ENCODE measurements around the gene MED13L. TPM values are rescaled to one million over a fixed set of nuclear protein-coding genes. Genes with fewer than 3 reads are reported as not detected.

MED13L gene
- total RNA-seq, 1 experiment from 2014 or later, result 89.0 TPM

- BruUV-seq (replicated peaks), result no TSS peak
- Mint-ChIP-seq H3K4me1 (ENCODE audit: low read depth, unreplicated experiment) (no peaks in the 10 kb centered on the region), H3K9me3 (ENCODE audit: low read depth, unreplicated experiment) (no peaks in the 10 kb centered on the region), H3K36me3 (ENCODE audit: insufficient read depth, unreplicated experiment) (no peaks in the 10 kb centered on the region), H3K27me3 (ENCODE audit: unreplicated experiment) (no peaks in the 10 kb centered on the region), H3K27ac (ENCODE audit: unreplicated experiment) (no peak overlapping the region), H3K4me3 (ENCODE audit: low read depth, unreplicated experiment) (no peak overlapping the region)
- DNase-seq, result no peak
- intact Hi-C loops (cut with micrococcal nuclease; ENCODE audit: unreplicated experiment), result no loop called here
- no peak for TF ChIP-seq CTCF (IDR thresholded peaks at IDR 0.05; ENCODE audit: unreplicated experiment)
- CTCF ChIA-PET, result no interaction called here
These were observed 97.0 kb downstream of the MED13L start for GRCh38 chr12:116180448-116180847.

- Mint-ChIP-seq H3K4me1 (ENCODE audit: low read depth, unreplicated experiment) (no peaks in the 10 kb centered on the region), H3K9me3 (ENCODE audit: low read depth, unreplicated experiment) (no peaks in the 10 kb centered on the region), H3K27ac (ENCODE audit: unreplicated experiment) (no peak overlapping the region), H3K27me3 (ENCODE audit: unreplicated experiment) (no peaks in the 10 kb centered on the region), H3K36me3 (ENCODE audit: insufficient read depth, unreplicated experiment) (no peaks in the 10 kb centered on the region), H3K4me3 (ENCODE audit: low read depth, unreplicated experiment) (no peak overlapping the region)
- DNase-seq, result no peak
- CTCF ChIA-PET, result interaction anchor here (0.5 kb wide), 1 partner anchor 91 kb away, joined by 8 read pairs; no protein-coding TSS in a partner anchor
- BruUV-seq (replicated peaks), result no TSS peak
- no peak for TF ChIP-seq CTCF (IDR thresholded peaks at IDR 0.05; ENCODE audit: unreplicated experiment)
- intact Hi-C loops (cut with micrococcal nuclease; ENCODE audit: unreplicated experiment), result no loop called here
These were observed 98.1 kb downstream of the MED13L start for GRCh38 chr12:116179384-116179783.

- Mint-ChIP-seq H3K9me3 (ENCODE audit: low read depth, unreplicated experiment) (no peaks in the 10 kb centered on the region), H3K36me3 (ENCODE audit: insufficient read depth, unreplicated experiment) (no peaks in the 10 kb centered on the region), H3K4me3 (ENCODE audit: low read depth, unreplicated experiment) (no peak overlapping the region), H3K4me1 (ENCODE audit: low read depth, unreplicated experiment) (peaks cover 8% of the 10 kb centered on the region), H3K27me3 (ENCODE audit: unreplicated experiment) (no peaks in the 10 kb centered on the region), H3K27ac (ENCODE audit: unreplicated experiment) (no peak overlapping the region)
- CTCF ChIA-PET, result no interaction called here
- intact Hi-C loops (cut with micrococcal nuclease; ENCODE audit: unreplicated experiment), result no loop called here
- no peak for TF ChIP-seq CTCF (IDR thresholded peaks at IDR 0.05; ENCODE audit: unreplicated experiment)
- no TSS peak for BruUV-seq (replicated peaks)
- DNase-seq, result no peak
These were observed 100.5 kb downstream of the MED13L start for GRCh38 chr12:116177017-116177416.

- Mint-ChIP-seq H3K27ac (ENCODE audit: unreplicated experiment) (no peak overlapping the region), H3K9me3 (ENCODE audit: low read depth, unreplicated experiment) (no peaks in the 10 kb centered on the region), H3K27me3 (ENCODE audit: unreplicated experiment) (no peaks in the 10 kb centered on the region), H3K4me1 (ENCODE audit: low read depth, unreplicated experiment) (peaks cover 18% of the 10 kb centered on the region), H3K4me3 (ENCODE audit: low read depth, unreplicated experiment) (no peak overlapping the region), H3K36me3 (ENCODE audit: insufficient read depth, unreplicated experiment) (no peaks in the 10 kb centered on the region)
- no TSS peak for BruUV-seq (replicated peaks)
- intact Hi-C loops (cut with micrococcal nuclease; ENCODE audit: unreplicated experiment), result no loop called here
- CTCF ChIA-PET, result no interaction called here
- TF ChIP-seq CTCF (IDR thresholded peaks at IDR 0.05; ENCODE audit: unreplicated experiment), result no peak
- no peak for DNase-seq
These were observed 102.6 kb downstream of the MED13L start for GRCh38 chr12:116174904-116175303.
